Activated CD4-positive, alpha-beta T cell treated with anti-CD3 and anti-CD28 coated beads, Interleukin-2, amount 50 U/mL, for 4 hours (primary cell): ENCODE data around the gene ROR2.

Experiments
- DNase-seq, 2 experiments: peaks; one replicate each; pipeline ENCODE4 v3.0.0-alpha.2; 2020

Gene ROR2

GRCh38 chr9:91899219-91899563, 50.8 kb downstream of the ROR2 start:
- DNase-seq, result no peak

- no peak for DNase-seq
These were observed 51.4 kb downstream of the ROR2 start for GRCh38 chr9:91898451-91899218.

- DNase-seq, result no peak
These were observed 52.8 kb downstream of the ROR2 start for GRCh38 chr9:91897201-91897600.

GRCh38 chr9:91896513-91897121, 53.4 kb downstream of the ROR2 start:
- no peak for DNase-seq

- DNase-seq, result no peak
These were observed 53.9 kb downstream of the ROR2 start for GRCh38 chr9:91896097-91896496.

DNA sequence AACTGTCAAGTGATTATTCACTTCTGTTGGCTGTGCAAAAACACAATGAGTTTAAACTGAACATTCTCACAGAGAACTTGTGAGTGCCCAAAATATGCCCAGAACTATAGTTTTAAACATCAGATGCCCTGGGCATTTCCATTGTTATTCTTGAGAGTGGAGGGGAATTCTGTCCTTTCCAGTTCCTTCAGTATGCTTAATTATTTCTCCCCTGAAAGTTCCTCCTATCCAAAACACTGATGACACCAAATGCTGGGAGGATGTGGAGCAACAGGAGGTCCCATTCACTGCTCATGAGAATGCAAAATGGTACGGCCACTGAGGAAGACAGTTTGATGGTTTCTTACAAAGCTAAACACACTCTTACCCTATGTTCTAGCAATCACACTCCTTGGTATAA, 55.5 kb downstream of the ROR2 start:
- DNase-seq, result no peak

GRCh38 chr9:91894023-91894422, 56.0 kb downstream of the ROR2 start:
- DNase-seq, result no peak

DNA sequence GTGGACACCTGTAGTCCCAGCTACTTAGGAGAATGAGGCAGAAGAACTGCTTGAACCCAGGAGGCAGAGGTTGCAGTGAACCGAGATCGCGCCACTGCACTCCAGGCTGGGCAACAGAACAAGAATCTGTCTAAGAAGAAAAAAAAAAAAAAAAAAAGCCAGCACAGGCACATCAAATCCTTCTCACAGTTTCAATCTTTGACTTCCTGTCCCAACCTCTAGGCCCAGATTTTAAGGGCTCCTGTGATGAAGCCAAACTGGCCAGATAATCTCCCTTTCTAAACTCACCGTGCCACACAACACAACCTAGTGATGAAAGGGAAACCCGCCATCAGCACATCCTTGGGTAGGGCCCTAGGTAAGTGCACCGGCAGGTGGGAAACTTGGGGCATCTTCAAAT, 58.1 kb downstream of the ROR2 start:
- DNase-seq, result no peak

DNA sequence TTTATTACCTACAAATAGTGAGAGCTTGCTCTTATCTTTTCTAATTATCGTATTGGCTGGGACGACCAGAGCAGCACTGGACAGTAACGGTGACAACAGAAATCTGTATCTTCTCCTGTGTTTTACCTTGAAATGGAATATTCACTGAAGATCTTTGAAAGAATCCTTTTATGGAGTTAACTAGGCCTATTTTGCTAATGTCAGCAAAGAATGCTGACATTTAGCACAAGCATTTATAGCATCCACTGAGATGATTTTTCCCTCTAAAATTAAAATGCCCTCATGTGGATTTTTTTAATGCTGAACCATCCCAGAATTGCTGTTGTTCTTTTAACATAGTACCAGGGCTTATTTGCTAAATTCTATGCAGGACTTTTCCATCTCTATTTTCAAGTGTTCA, 59.4 kb downstream of the ROR2 start:
- DNase-seq, result no peak

- DNase-seq, result no peak
These were observed 60.7 kb downstream of the ROR2 start for GRCh38 chr9:91889161-91889911.

- DNase-seq, result no peak
These were observed 63.5 kb downstream of the ROR2 start for GRCh38 chr9:91886414-91887076.

DNA sequence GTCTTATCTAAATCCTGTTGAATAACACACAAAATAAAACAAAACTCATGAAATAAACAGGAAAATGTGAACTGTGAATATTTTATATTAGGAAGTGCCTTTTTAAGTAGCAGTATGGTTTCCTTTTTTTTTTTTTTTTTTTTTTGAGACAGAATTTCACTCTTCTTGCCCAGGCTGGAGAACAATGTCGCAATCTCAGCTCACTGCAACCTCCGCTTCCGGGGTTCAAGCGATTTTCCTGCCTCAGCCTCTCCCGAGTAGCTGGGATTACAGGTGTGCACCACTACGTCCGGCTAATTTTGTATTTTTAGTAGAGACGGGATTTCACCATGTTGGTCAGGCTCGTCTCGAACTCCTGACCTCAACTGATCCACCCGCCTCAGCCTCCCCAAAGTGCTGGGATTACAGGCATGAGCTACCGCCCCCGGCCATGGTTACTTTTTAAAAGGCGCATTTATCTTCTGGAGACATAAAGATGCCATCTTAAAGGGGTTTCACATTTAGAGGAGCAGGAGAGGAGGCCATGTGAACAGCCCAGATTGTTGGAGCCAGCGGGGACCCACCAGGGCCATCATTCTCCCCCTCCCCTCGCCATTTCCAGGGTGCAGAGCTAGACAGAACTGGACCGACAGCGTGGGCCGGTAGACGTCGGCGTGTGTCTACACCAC, 64.1 kb downstream of the ROR2 start:
- DNase-seq, result no peak

- DNase-seq, result no peak
These were observed 65.0 kb downstream of the ROR2 start for GRCh38 chr9:91884696-91885687.

DNA sequence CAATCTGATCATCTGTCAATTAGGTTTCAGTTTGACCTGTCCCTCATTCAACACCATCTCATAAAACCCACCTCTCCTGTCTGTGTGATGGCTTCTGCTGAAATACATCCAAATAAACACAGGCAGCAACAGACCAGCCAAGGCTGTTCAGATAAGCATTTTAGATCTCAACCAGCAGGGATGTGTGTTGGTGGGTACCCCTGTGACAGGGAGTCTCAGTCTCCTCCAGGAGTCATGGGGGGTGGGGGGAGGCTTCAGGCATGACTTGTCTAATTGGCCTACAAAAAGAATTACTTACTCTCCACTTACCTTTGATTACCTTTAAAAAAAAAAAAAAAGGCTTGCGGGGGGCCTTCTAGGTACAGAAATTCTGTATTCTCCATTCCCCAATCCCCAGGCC, 65.9 kb downstream of the ROR2 start:
- no peak for DNase-seq

- DNase-seq, result no peak
These were observed 66.5 kb downstream of the ROR2 start for GRCh38 chr9:91883503-91883902.

- no peak for DNase-seq
These were observed 67.4 kb downstream of the ROR2 start for GRCh38 chr9:91882627-91883026.

DNA sequence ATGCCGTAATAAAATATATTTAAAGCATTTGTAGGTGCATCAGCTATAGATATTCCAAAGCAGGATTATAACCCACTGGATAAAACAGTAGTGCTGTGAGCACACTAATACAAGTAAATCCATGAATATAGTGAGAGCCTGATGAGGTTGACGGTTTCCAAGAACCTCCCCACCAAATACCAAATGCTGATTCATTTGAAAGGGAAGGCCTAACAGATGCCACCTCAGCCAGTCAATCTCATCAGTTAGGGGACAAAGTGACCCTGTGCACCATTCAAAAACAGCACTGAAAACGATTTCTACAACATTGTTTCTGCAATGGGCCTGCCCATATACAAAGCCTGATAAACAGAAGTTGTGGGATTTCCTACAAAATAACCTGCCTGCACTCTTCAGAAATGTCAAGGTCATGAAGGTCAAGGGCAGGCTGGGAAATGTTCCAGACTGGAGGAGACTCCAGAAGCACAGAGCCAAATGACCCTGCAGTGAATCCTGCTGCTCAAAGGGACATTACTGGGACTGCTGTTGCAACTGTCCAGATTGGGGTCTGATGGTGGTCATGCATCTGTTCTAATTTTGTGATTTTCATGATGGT, 69.6 kb downstream of the ROR2 start:
- DNase-seq, result no peak

GRCh38 chr9:91879231-91879630, 70.8 kb downstream of the ROR2 start:
- no peak for DNase-seq

DNA sequence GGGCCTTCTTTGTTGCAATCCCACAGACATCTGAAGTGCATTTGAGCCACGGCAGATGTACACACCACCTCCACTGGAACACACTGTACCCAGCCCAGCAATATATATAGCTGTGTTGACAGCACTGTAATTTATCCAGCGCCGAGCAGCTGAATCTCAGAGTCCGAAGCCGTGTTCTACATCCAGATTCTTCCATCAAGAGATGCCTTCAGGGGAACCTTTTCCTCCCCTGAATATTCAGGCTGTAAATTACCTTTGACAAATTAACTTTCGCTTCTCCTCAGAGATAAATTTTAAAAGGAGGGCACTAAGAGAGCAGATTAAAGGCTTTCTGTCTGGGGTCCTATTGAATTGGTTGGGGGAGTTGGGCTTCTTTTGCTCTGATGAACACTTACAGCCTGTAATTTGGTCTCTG, 76.4 kb downstream of the ROR2 start:
- DNase-seq, result no peak

- DNase-seq, result no peak
These were observed 81.2 kb downstream of the ROR2 start for GRCh38 chr9:91868732-91869391.

DNA sequence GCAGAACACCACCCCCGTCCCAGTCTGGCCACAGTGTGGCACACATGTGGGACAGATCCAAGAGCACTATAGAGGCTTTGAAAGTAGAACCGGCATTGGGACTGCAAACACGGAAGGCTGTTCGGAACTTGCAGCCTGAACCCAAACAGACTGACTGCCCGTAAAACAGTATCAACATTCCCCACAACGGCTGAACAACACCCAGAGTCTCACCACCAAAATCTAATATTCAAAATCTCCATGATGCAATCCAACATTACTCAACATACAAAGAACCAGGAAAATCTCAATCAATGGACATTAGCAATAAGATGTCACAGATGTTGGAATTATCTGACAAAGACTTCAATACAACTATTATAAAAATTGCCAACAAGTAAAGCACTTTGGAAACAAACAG, 82.3 kb downstream of the ROR2 start:
- DNase-seq, result no peak
